ENCODE measurements around the gene ARHGAP5.

DNA sequence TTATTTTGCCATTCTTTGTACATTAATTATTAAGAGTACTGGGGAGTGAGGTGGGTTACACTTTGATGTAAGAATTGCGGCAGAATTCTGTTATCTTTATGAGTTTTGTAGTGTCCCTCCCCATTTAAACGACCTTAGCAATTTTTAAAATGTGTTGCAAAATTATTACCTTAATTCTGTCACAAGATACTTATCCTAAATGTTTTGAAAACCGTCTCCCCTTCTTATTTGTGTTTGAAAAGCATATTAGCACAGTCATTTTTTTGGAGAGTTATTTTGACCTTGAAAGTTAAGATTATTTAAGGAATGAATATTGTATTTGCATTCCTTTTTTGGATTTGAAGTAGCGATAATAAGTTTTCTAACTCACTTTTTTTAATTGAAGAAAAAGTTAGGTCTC, 2.2 kb downstream of the ARHGAP5 start:
- TF ChIP-seq EZH2 (IDR thresholded peaks at IDR 0.05; ENCODE audit: borderline replicate concordance, low read depth, low read length) (no peak), NRF1 (conservative IDR thresholded peaks at IDR 0.05 in 1 of 2, IDR thresholded peaks at IDR 0.05 in 1 of 2) (no peak), PTRF (tag; IDR thresholded peaks at IDR 0.05) (no peak), HEY1 (CRISPR knock-in tag; IDR thresholded peaks at IDR 0.05; ENCODE audit: borderline replicate concordance) (no peak), NFXL1 (CRISPR knock-in tag; IDR thresholded peaks at IDR 0.05) (no peak), GTF2F1 (IDR thresholded peaks at IDR 0.05; ENCODE audit: low read depth, low read length) (no peak), EHMT2 (IDR thresholded peaks at IDR 0.05) (no peak), ZNF41 (CRISPR knock-in tag; conservative IDR thresholded peaks at IDR 0.05) (no peak), POLR2AphosphoS5 (IDR thresholded peaks at IDR 0.05; ENCODE audit: control insufficient read depth, insufficient read depth, low read depth, low read length) (no peak), CREM (IDR thresholded peaks at IDR 0.05; ENCODE audit: low read depth) (no peak), LARP7 (IDR thresholded peaks at IDR 0.05) (no peak)
- TF ChIP-seq, protein P1, sequence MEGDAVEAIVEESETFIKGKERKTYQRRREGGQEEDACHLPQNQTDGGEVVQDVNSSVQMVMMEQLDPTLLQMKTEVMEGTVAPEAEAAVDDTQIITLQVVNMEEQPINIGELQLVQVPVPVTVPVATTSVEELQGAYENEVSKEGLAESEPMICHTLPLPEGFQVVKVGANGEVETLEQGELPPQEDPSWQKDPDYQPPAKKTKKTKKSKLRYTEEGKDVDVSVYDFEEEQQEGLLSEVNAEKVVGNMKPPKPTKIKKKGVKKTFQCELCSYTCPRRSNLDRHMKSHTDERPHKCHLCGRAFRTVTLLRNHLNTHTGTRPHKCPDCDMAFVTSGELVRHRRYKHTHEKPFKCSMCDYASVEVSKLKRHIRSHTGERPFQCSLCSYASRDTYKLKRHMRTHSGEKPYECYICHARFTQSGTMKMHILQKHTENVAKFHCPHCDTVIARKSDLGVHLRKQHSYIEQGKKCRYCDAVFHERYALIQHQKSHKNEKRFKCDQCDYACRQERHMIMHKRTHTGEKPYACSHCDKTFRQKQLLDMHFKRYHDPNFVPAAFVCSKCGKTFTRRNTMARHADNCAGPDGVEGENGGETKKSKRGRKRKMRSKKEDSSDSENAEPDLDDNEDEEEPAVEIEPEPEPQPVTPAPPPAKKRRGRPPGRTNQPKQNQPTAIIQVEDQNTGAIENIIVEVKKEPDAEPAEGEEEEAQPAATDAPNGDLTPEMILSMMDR (IDR thresholded peaks at IDR 0.05 in 2 of 3, conservative IDR thresholded peaks at IDR 0.05 in 1 of 3; ENCODE audit: insufficient read depth in 2 of 3, low read depth in 1 of 3, low read length in 3 of 3): no peak
- TF ChIP-seq, protein P2, sequence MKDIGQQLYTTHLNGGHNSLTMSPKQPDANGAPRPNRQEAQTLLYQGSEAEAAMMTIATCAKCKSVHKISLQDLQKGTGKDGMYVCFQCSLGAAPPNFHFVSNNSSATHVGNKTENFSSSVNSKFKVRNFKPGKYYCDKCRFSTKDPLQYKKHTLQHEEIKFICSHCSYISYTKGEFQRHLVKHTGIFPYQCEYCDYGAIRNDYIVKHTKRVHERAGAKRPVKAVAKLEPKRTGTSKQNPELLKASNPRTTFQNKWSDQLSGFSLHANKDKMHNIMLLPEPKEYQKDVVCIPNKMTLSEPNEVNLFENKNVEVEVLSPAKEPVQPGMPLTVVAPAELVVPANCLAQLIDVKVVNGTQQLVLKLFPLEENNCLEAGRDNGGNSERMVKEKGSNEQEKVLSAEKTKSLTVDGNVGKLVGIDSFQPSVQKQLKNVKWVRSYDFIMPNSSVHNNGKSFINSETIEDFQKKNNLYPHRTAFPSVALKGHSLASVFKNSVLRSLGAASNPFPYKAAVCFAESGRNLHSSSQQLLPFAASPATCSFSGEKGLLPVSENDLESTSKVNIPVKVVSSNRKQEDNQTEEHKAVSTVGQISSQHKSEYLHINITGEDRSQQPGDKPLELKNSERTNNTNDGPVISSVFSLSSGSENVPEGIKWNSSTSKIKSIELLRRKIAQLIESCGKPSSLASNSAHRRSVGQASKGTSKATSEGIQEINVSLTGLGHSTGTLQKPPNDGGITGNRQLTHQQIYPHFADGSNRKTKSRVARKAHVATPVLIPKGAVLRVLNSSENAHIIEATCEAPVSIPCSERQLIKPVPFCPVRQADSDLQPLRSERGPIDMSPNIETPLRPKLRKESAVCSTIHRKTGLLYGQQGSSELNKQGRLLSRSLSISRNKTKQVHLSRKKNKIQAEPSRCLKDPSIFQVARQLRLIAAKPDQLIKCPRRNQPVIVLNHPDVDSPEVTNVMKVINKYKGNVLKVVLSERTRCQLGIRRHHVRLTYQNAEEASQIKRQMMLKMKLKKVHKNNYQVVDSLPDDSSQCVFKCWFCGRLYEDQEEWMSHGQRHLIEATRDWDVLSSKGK (CRISPR knock-in tag; IDR thresholded peaks at IDR 0.05): no peak
- TF ChIP-seq, protein P3, sequence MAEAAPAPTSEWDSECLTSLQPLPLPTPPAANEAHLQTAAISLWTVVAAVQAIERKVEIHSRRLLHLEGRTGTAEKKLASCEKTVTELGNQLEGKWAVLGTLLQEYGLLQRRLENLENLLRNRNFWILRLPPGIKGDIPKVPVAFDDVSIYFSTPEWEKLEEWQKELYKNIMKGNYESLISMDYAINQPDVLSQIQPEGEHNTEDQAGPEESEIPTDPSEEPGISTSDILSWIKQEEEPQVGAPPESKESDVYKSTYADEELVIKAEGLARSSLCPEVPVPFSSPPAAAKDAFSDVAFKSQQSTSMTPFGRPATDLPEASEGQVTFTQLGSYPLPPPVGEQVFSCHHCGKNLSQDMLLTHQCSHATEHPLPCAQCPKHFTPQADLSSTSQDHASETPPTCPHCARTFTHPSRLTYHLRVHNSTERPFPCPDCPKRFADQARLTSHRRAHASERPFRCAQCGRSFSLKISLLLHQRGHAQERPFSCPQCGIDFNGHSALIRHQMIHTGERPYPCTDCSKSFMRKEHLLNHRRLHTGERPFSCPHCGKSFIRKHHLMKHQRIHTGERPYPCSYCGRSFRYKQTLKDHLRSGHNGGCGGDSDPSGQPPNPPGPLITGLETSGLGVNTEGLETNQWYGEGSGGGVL (CRISPR knock-in tag; IDR thresholded peaks at IDR 0.05): no peak

Measured in K562 (cell line).